Testis (tissue), 2 donors: ENCODE measurements around the gene OAS1.

Experiments used
- POLR2A ChIP-seq: fragments of 450-650 bp; IDR thresholded peaks from one replicate; pipeline ENCODE4 v1.6.1; 2017; ENCODE audit warnings: antibody characterized with exemption, mild to moderate bottlenecking, moderate library complexity
- TF ChIP-seq, protein P1 (sequence below), 3 experiments: fragments of 450-650 bp in 2 of 3; fragments of 200-600 bp in 1 of 3; sonication (generic) in 1 of 3; IDR thresholded peaks; one replicate each; pipeline ENCODE4 v1.5.1; 2016 to 2019; ENCODE audit warnings: antibody characterized with exemption in 3 of 3, mild to moderate bottlenecking in 2 of 3, moderate library complexity in 1 of 3

DNA sequence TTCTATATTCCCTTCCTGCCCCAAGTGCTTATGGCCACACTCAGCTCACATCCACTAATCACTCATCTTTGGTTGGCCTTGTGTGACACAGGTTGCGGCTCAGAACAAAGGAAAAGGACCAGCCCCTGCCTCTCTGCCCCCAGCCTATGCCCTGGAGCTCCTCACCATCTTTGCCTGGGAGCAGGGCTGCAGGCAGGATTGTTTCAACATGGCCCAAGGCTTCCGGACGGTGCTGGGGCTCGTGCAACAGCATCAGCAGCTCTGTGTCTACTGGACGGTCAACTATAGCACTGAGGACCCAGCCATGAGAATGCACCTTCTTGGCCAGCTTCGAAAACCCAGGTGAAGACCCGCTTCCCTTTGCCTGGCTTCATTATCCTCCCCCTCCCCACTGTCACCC is 55.8 kb downstream of the OAS1 start:
- TF ChIP-seq, protein P1, sequence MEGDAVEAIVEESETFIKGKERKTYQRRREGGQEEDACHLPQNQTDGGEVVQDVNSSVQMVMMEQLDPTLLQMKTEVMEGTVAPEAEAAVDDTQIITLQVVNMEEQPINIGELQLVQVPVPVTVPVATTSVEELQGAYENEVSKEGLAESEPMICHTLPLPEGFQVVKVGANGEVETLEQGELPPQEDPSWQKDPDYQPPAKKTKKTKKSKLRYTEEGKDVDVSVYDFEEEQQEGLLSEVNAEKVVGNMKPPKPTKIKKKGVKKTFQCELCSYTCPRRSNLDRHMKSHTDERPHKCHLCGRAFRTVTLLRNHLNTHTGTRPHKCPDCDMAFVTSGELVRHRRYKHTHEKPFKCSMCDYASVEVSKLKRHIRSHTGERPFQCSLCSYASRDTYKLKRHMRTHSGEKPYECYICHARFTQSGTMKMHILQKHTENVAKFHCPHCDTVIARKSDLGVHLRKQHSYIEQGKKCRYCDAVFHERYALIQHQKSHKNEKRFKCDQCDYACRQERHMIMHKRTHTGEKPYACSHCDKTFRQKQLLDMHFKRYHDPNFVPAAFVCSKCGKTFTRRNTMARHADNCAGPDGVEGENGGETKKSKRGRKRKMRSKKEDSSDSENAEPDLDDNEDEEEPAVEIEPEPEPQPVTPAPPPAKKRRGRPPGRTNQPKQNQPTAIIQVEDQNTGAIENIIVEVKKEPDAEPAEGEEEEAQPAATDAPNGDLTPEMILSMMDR (IDR thresholded peaks at IDR 0.05), result no peak
- TF ChIP-seq POLR2A, result no peak
